ENCODE results near the gene MEGF6. TPM values are rescaled to one million over a fixed set of nuclear protein-coding genes. Genes with fewer than 3 reads are reported as not detected.

Gene MEGF6
- total RNA-seq, 1 donor from 2014 or later = 12.5 TPM

GRCh38 chr1:3642919-3643675, 31.8 kb upstream of the MEGF6 start:
- no peak for ATAC-seq

GRCh38 chr1:3641816-3642215, 30.5 kb upstream of the MEGF6 start:
- no peak for ATAC-seq

- no peak for ATAC-seq
These were observed 29.9 kb upstream of the MEGF6 start for GRCh38 chr1:3641046-3641760.

- ATAC-seq = no peak
These were observed 29.0 kb upstream of the MEGF6 start for GRCh38 chr1:3640121-3640837.

GRCh38 chr1:3639397-3639911, 28.1 kb upstream of the MEGF6 start:
- ATAC-seq = peak; percentile 24

GRCh38 chr1:3638676-3639075, 27.4 kb upstream of the MEGF6 start:
- ATAC-seq = no peak

GRCh38 chr1:3638027-3638426, 26.7 kb upstream of the MEGF6 start:
- no peak for ATAC-seq

GRCh38 chr1:3636531-3636930, 25.2 kb upstream of the MEGF6 start:
- ATAC-seq = no peak

- no peak for ATAC-seq
These were observed 24.8 kb upstream of the MEGF6 start for GRCh38 chr1:3636080-3636479.

GRCh38 chr1:3634059-3634800, 22.9 kb upstream of the MEGF6 start:
- no peak for ATAC-seq

- no peak for ATAC-seq
These were observed 22.2 kb upstream of the MEGF6 start for GRCh38 chr1:3633344-3634058.

GRCh38 chr1:3632716-3633343, 21.5 kb upstream of the MEGF6 start:
- ATAC-seq = no peak

GRCh38 chr1:3632298-3632697, 21.0 kb upstream of the MEGF6 start:
- ATAC-seq = no peak

GRCh38 chr1:3631320-3632260, 20.3 kb upstream of the MEGF6 start:
- peak; percentile 83 for ATAC-seq

- ATAC-seq = no peak
These were observed 19.6 kb upstream of the MEGF6 start for GRCh38 chr1:3630914-3631313.

GRCh38 chr1:3630161-3630611, 18.9 kb upstream of the MEGF6 start:
- no peak for ATAC-seq

- ATAC-seq = no peak
These were observed 18.4 kb upstream of the MEGF6 start for GRCh38 chr1:3629561-3630160.

GRCh38 chr1:3628445-3628844, 17.1 kb upstream of the MEGF6 start:
- ATAC-seq = no peak

- no peak for ATAC-seq
These were observed 16.4 kb upstream of the MEGF6 start for GRCh38 chr1:3627515-3628253.

Data from esophagus mucosa (tissue), 1 donor.